ENCODE results near the gene TFDP2.
"Not testable (repeated sequence)": the region's sequence is repeated elsewhere in the genome, so short reads cannot be mapped to it uniquely, and the experiment has no call there.

TFDP2 gene

DNA sequence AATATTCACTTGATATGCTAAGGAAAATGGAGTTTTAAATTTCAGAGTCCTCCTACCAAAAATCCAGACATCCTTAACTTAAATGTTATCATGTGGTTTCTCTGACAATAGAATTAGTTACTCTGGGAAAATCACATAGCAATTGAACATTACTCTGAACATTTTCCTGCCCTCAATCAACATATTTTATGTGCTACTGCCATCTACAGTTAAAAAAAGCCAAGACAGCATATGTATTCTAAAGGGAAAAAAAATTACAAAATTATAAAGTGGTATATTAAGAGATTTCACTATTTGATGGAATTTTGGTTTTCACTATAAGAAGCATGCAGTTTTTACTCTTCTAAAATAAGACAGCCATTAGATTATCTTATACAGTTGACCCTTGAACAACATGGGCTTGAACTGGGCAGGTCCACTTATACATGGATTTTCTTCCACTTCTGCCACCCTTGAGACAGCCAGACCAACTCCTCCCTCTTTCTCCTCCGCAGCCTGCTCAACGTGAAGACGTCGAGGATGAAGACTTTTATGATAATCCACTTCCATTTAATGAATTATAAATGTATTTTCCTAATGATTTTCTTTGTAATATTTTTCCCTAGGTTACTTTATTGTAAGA lies 150.6 kb downstream of the TFDP2 start:
- peak overlapping the region; percentile 6 for H3K27ac ChIP-seq (ENCODE audit: low read length)

DNA sequence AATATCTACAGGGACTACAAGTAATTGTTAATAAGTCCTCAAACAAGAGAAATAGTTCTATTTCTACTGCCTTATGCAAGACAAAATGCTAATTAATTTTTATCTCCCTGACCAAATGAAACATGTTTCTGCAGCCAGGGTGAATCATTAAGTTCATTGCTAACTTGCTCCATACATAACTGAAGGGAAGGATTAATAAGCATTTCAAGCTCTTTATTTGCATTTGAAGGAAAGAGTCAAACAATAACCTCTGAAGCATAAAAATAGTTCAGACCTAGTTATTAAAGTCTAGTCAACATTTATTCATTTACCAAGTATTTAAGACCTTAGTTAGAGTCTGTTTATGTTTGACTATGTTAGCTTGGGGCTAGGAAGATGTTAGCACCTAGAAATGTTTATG lies 152.9 kb downstream of the TFDP2 start:
- Histone ChIP-seq H3K9ac (ENCODE audit: low read length in 2 of 2) (no peak overlapping the region), H3K9me3 (ENCODE audit: control insufficient read depth in 2 of 2, low read length in 2 of 2) (no peaks in the 10 kb centered on the region), H3K27me3 (ENCODE audit: control insufficient read depth in 1 of 2, insufficient read depth in 2 of 2, low read length in 2 of 2) (no peaks in the 10 kb centered on the region), H3K4me1 (ENCODE audit: control insufficient read depth, insufficient read depth, low read length) (peaks cover 4% of the 10 kb centered on the region), H3K27ac (ENCODE audit: low read length) (no peak overlapping the region), H3K36me3 (ENCODE audit: control insufficient read depth in 2 of 2, insufficient read depth in 2 of 2, low read length in 2 of 2) (no peaks in the 10 kb centered on the region), H3K4me3 (ENCODE audit: low read length in 2 of 2) (no peak overlapping the region)

More for the DNA sequence above, 150.6 kb downstream of the TFDP2 start:
- Histone ChIP-seq H3K9me3 (ENCODE audit: control insufficient read depth in 2 of 2, low read length in 2 of 2) (no peaks in the 10 kb centered on the region), H3K9ac (ENCODE audit: low read length in 2 of 2) (no peak overlapping the region), H3K27me3 (ENCODE audit: control insufficient read depth in 1 of 2, insufficient read depth in 2 of 2, low read length in 2 of 2) (no peaks in the 10 kb centered on the region), H3K36me3 (ENCODE audit: control insufficient read depth in 2 of 2, insufficient read depth in 2 of 2, low read length in 2 of 2) (no peaks in the 10 kb centered on the region), H3K4me3 (ENCODE audit: low read length in 2 of 2) (no peak overlapping the region), H3K4me1 (ENCODE audit: control insufficient read depth, insufficient read depth, low read length) (no peaks in the 10 kb centered on the region)

DNA sequence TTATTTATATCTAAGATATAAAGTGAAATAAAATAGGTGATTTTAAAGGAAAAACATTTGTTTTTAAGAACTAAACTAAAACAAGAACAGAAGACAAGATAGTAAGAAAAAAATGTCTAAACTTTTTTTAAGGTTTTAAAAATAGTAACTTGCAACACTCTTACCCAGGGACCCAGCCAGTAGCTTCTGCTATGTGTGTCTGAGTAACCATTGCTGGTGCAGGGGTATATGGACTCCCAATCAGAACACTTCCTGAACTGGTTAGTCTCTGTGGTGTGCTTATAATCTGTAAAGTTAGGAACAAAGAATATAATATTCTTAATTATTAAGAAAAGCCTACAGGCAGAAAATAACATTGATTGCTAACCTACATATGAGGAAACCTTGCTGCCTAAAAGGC lies 154.5 kb downstream of the TFDP2 start:
- H3K27ac ChIP-seq (ENCODE audit: low read length), result no peak overlapping the region
- no peaks in the 10 kb centered on the region for H3K36me3 ChIP-seq (ENCODE audit: control insufficient read depth in 2 of 2, insufficient read depth in 2 of 2, low read length in 2 of 2)
- H3K9me3 ChIP-seq (ENCODE audit: control insufficient read depth in 2 of 2, low read length in 2 of 2), result no peaks in the 10 kb centered on the region
- H3K9ac ChIP-seq (ENCODE audit: low read length in 2 of 2), result no peak overlapping the region
- no peak overlapping the region for H3K4me3 ChIP-seq (ENCODE audit: low read length in 2 of 2)
- H3K4me1 ChIP-seq (ENCODE audit: control insufficient read depth, insufficient read depth, low read length), result peaks cover 4% of the 10 kb centered on the region
- H3K27me3 ChIP-seq (ENCODE audit: control insufficient read depth in 1 of 2, insufficient read depth in 2 of 2, low read length in 2 of 2), result no peaks in the 10 kb centered on the region

DNA sequence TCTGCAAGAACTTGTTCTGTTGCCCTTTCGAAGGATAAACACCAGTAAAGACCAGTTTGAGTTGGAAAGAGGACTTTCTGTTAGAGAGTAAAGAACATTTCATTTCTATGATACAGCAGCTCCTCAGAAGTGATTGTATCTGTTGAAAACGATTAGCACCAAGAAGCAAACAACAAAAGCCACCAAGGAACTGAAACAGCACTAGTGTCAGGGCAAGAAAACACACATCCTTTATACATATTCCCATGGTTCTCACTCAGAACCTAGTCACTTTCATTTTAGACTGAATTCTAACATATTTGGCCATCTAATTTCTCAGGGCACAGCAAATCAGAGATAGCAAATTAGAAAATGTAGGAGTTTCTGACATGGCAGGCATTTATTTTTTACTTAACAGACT lies 156.8 kb downstream of the TFDP2 start:
- H3K4me1 ChIP-seq (ENCODE audit: control insufficient read depth, insufficient read depth, low read length), result peaks cover 4% of the 10 kb centered on the region
- no peaks in the 10 kb centered on the region for H3K9me3 ChIP-seq (ENCODE audit: control insufficient read depth in 2 of 2, low read length in 2 of 2)

DNA sequence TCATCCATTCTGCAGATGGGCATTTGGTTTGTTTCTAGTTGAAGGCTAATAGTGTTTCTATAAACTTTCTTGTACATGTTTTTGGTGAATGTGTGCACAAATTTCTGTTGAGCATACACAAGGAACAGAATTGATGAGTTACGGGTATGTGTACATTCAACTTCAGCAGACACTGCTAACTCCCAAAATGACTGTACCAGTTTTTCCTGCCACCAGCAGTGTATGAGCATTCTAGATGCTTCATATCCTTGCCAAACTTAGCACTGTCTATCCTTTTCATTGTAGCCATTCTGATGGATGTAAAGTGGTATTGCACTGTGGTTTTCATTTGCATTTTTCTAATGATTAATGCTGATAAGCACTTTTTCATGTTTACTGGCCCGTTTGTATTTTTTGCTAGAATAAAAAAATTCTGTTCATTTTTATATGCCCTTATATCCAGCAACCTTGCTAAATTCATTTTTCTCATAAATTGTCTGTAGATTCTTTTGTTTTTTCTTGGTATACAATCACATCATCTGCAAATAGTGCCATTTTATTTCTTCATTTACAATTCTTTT lies 162.7 kb downstream of the TFDP2 start:
- H3K9me3 ChIP-seq (ENCODE audit: control insufficient read depth in 2 of 2, low read length in 2 of 2), result no peaks in the 10 kb centered on the region
- H3K27me3 ChIP-seq (ENCODE audit: control insufficient read depth in 1 of 2, insufficient read depth in 2 of 2, low read length in 2 of 2), result no peaks in the 10 kb centered on the region
- no peak overlapping the region for H3K4me3 ChIP-seq (ENCODE audit: low read length in 2 of 2)
- no peaks in the 10 kb centered on the region for H3K4me1 ChIP-seq (ENCODE audit: control insufficient read depth, insufficient read depth, low read length)
- H3K9ac ChIP-seq (ENCODE audit: low read length in 2 of 2), result no peak overlapping the region
- no peaks in the 10 kb centered on the region for H3K36me3 ChIP-seq (ENCODE audit: control insufficient read depth in 2 of 2, insufficient read depth in 2 of 2, low read length in 2 of 2)
- no peak overlapping the region for H3K27ac ChIP-seq (ENCODE audit: low read length)

More for the DNA sequence above, 156.8 kb downstream of the TFDP2 start:
- Histone ChIP-seq H3K27ac (ENCODE audit: low read length) (no peak overlapping the region), H3K9ac (ENCODE audit: low read length in 2 of 2) (no peak overlapping the region), H3K36me3 (ENCODE audit: control insufficient read depth in 2 of 2, insufficient read depth in 2 of 2, low read length in 2 of 2) (no peaks in the 10 kb centered on the region), H3K27me3 (ENCODE audit: control insufficient read depth in 1 of 2, insufficient read depth in 2 of 2, low read length in 2 of 2) (no peaks in the 10 kb centered on the region), H3K4me3 (ENCODE audit: low read length in 2 of 2) (no peak overlapping the region)

DNA sequence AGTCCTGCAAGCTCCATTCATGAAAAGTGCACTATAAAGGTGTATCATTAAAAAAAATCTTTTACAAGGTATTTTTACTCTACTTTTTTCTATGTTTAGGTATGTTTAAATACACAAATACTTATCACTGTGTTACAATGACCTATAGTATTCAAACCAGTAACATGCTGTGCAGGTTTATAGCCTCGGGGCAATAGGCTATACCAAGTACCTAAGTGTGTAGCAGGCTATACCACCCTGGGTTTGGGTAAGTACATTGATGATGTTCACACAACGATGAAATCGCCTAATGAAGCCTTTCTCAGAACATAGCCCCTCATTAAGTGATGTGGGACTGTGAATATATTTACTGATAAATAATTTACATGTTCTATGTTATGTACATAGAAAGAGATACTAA lies 168.3 kb downstream of the TFDP2 start:
- H3K4me1 ChIP-seq (ENCODE audit: control insufficient read depth, insufficient read depth, low read length), result no peaks in the 10 kb centered on the region
- H3K36me3 ChIP-seq (ENCODE audit: control insufficient read depth in 2 of 2, insufficient read depth in 2 of 2, low read length in 2 of 2), result peaks cover 5 to 6% of the 10 kb centered on the region in 2 donors
- H3K27ac ChIP-seq (ENCODE audit: low read length), result no peak overlapping the region
- H3K9me3 ChIP-seq (ENCODE audit: control insufficient read depth in 2 of 2, low read length in 2 of 2), result no peaks in the 10 kb centered on the region
- no peaks in the 10 kb centered on the region for H3K27me3 ChIP-seq (ENCODE audit: control insufficient read depth in 1 of 2, insufficient read depth in 2 of 2, low read length in 2 of 2)
- H3K9ac ChIP-seq (ENCODE audit: low read length in 2 of 2), result no peak overlapping the region
- no peak overlapping the region for H3K4me3 ChIP-seq (ENCODE audit: low read length in 2 of 2)

DNA sequence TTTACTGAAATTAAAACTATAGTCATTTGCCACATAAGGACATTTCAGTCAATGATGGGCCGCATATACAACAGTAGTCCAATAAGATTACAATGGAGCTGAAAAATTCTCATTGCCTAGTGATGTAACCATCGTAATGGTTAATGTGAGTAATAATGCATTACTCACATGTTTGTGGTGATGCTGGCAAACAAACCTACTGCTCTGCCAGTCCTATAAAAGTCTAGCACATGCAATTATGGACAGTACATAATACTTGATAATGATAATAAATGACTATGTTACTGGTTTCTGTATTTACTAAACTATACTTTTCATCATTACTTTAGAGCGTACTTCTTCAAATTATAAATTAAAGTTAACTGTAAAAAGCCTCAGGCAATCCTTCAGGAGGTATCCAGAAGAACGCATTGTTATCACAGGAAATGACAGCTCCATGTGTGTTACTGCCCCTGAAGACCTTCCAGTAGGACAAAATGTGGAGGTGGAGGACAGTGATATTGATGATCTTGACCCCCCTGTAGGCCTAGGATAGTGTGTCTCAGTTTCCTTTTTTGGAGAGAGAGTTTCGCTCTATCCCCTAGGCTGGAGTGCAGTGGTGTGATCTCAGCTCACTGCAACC lies 170.2 kb downstream of the TFDP2 start:
- no peaks in the 10 kb centered on the region for H3K9me3 ChIP-seq (ENCODE audit: control insufficient read depth in 2 of 2, low read length in 2 of 2)
- H3K9ac ChIP-seq (ENCODE audit: low read length in 2 of 2), result no peak overlapping the region
- no peaks in the 10 kb centered on the region for H3K4me1 ChIP-seq (ENCODE audit: control insufficient read depth, insufficient read depth, low read length)
- no peaks in the 10 kb centered on the region for H3K27me3 ChIP-seq (ENCODE audit: control insufficient read depth in 1 of 2, insufficient read depth in 2 of 2, low read length in 2 of 2)
- peaks cover 5 to 6% of the 10 kb centered on the region in 2 donors for H3K36me3 ChIP-seq (ENCODE audit: control insufficient read depth in 2 of 2, insufficient read depth in 2 of 2, low read length in 2 of 2)
- no peak overlapping the region for H3K27ac ChIP-seq (ENCODE audit: low read length)
- H3K4me3 ChIP-seq (ENCODE audit: low read length in 2 of 2), result no peak overlapping the region

DNA sequence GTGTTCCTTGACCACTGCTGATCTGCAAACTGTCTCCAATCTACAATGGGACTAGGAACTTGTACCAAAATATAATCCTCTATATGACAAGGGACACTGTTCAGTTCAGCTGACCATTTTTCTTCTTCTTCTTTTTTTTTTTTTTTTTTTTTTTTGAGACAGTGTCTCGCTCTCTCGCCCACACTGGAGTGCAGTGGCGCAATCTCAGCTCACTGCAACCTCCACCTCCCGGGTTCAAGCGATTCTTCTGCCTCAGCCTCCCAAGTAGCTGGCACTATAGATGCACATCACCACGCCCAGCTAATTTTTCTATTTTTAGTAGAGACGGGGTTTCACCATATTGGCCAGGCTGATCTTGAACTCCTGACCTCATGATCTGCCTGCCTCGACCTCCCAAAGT lies 174.6 kb downstream of the TFDP2 start:
- H3K9ac ChIP-seq (ENCODE audit: low read length in 2 of 2); H3K36me3 ChIP-seq (ENCODE audit: control insufficient read depth in 2 of 2, insufficient read depth in 2 of 2, low read length in 2 of 2); H3K4me3 ChIP-seq (ENCODE audit: low read length in 2 of 2); H3K27ac ChIP-seq (ENCODE audit: low read length); H3K27me3 ChIP-seq (ENCODE audit: control insufficient read depth in 1 of 2, insufficient read depth in 2 of 2, low read length in 2 of 2); H3K9me3 ChIP-seq (ENCODE audit: control insufficient read depth in 2 of 2, low read length in 2 of 2); H3K4me1 ChIP-seq (ENCODE audit: control insufficient read depth, insufficient read depth, low read length): not testable (repeated sequence)

DNA sequence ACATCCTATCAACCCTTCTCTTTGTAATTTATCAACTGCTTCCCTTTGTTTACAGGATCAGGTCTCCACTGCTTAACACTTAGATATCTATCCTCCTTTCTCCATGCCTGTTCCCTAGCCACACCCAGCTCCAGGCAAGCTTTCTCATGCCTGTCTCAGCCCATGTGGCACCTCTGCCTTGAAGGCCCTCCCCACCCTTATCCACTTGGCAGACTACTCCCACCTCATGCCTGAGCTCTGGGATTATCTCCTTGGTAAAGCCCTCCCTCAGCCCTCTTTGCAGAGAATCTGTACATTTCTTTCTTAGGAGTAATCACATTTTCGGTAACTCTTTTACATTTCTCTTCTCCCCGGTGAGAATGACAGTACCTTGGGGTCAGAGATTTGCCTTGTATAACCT lies 176.9 kb downstream of the TFDP2 start:
- Histone ChIP-seq H3K9ac (ENCODE audit: low read length in 2 of 2) (no peak overlapping the region), H3K4me3 (ENCODE audit: low read length in 2 of 2) (no peak overlapping the region), H3K4me1 (ENCODE audit: control insufficient read depth, insufficient read depth, low read length) (no peaks in the 10 kb centered on the region), H3K9me3 (ENCODE audit: control insufficient read depth in 2 of 2, low read length in 2 of 2) (no peaks in the 10 kb centered on the region), H3K27me3 (ENCODE audit: control insufficient read depth in 1 of 2, insufficient read depth in 2 of 2, low read length in 2 of 2) (no peaks in the 10 kb centered on the region), H3K36me3 (ENCODE audit: control insufficient read depth in 2 of 2, insufficient read depth in 2 of 2, low read length in 2 of 2) (peaks cover 4 to 10% of the 10 kb centered on the region in 2 donors), H3K27ac (ENCODE audit: low read length) (no peak overlapping the region)

DNA sequence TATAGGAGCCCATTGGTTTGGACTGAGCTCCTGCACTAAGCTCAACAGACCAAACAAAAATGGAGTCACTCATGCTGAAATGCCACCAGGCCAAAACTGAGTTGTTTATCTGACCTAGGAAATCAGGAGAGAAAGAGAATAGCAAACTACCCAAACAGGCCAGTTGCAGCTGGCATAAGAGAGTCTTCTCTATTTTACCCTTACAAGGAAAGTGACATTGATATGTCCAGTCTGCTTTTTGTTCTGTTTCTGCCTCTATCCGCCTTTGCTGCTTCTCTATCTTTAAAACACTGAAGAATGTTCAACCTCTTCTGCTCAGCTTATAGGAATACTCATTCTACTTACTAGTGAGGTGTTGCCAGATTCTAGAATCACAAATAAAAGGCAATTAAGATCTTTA lies 177.8 kb downstream of the TFDP2 start:
- Histone ChIP-seq H3K36me3 (ENCODE audit: control insufficient read depth in 2 of 2, insufficient read depth in 2 of 2, low read length in 2 of 2) (peaks cover 4 to 9% of the 10 kb centered on the region in 2 donors), H3K9me3 (ENCODE audit: control insufficient read depth in 2 of 2, low read length in 2 of 2) (no peaks in the 10 kb centered on the region), H3K9ac (ENCODE audit: low read length in 2 of 2) (no peak overlapping the region), H3K4me1 (ENCODE audit: control insufficient read depth, insufficient read depth, low read length) (no peaks in the 10 kb centered on the region), H3K4me3 (ENCODE audit: low read length in 2 of 2) (no peak overlapping the region), H3K27ac (ENCODE audit: low read length) (no peak overlapping the region), H3K27me3 (ENCODE audit: control insufficient read depth in 1 of 2, insufficient read depth in 2 of 2, low read length in 2 of 2) (no peaks in the 10 kb centered on the region)

DNA sequence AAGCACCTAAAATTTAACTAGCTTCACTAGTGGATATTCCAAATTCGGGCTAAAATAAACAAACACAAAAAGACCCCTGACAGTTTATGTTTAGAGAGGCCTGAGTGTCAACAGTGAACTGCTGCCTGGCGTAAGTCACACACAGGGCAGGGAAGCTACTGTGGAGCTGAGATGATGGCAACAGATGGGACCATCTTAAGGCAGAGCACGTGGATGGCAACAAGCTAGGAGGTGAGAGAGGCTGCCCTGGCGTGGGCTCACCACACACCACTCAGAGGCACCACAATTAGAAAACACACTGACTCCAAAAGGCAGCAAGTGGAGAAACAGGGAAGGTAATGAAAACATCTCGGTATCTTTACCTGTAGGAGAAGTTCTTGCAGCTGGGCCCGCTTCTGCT lies 179.6 kb downstream of the TFDP2 start:
- Histone ChIP-seq H3K4me1 (ENCODE audit: control insufficient read depth, insufficient read depth, low read length) (no peaks in the 10 kb centered on the region), H3K9ac (ENCODE audit: low read length in 2 of 2) (no peak overlapping the region), H3K27me3 (ENCODE audit: control insufficient read depth in 1 of 2, insufficient read depth in 2 of 2, low read length in 2 of 2) (no peaks in the 10 kb centered on the region), H3K36me3 (ENCODE audit: control insufficient read depth in 2 of 2, insufficient read depth in 2 of 2, low read length in 2 of 2) (peaks cover 2 to 4% of the 10 kb centered on the region in 2 donors), H3K27ac (ENCODE audit: low read length) (no peak overlapping the region), H3K4me3 (ENCODE audit: low read length in 2 of 2) (no peak overlapping the region), H3K9me3 (ENCODE audit: control insufficient read depth in 2 of 2, low read length in 2 of 2) (no peaks in the 10 kb centered on the region)

Measured in stomach smooth muscle (tissue), 2 donors.